ENCODE data around the gene CEACAM6.
A peak's percentile ranks its signal among the peaks of the same experiment; 100 is the strongest.
"Not testable (repeated sequence)": the region's sequence is repeated elsewhere in the genome, so short reads cannot be mapped to it uniquely, and the experiment has no call there.

The CEACAM6 gene

GRCh38 chr19:41769608-41770007 lies 14.3 kb downstream of the CEACAM6 start:
- peaks cover 21% of the 10 kb centered on the region for H3K4me1 Mint-ChIP-seq (ENCODE audit: low read depth)
- no peaks in the 10 kb centered on the region for H3K36me3 Mint-ChIP-seq (ENCODE audit: low read depth)
- no peak overlapping the region for H3K4me3 Mint-ChIP-seq
- no peaks in the 10 kb centered on the region for H3K9me3 Mint-ChIP-seq
- peaks cover 53% of the 10 kb centered on the region for H3K27me3 Mint-ChIP-seq
- no peak overlapping the region for H3K27ac Mint-ChIP-seq

GRCh38 chr19:41771410-41771809 lies 16.1 kb downstream of the CEACAM6 start:
- Mint-ChIP-seq H3K4me1 (ENCODE audit: low read depth) (peaks cover 29% of the 10 kb centered on the region), H3K27ac (no peak overlapping the region), H3K36me3 (ENCODE audit: low read depth) (no peaks in the 10 kb centered on the region), H3K9me3 (no peaks in the 10 kb centered on the region), H3K4me3 (no peak overlapping the region), H3K27me3 (peaks cover 56% of the 10 kb centered on the region)

GRCh38 chr19:41774515-41774980 lies 19.2 kb downstream of the CEACAM6 start:
- peaks cover 29% of the 10 kb centered on the region for H3K4me1 Mint-ChIP-seq (ENCODE audit: low read depth)
- no peak overlapping the region for H3K4me3 Mint-ChIP-seq
- no peaks in the 10 kb centered on the region for H3K9me3 Mint-ChIP-seq
- peak overlapping the region; percentile 42 for H3K27ac Mint-ChIP-seq
- H3K36me3 Mint-ChIP-seq (ENCODE audit: low read depth), result no peaks in the 10 kb centered on the region
- peaks cover 72% of the 10 kb centered on the region for H3K27me3 Mint-ChIP-seq

GRCh38 chr19:41776700-41777099 lies 21.4 kb downstream of the CEACAM6 start:
- Mint-ChIP-seq H3K36me3 (ENCODE audit: low read depth) (no peaks in the 10 kb centered on the region), H3K4me3 (no peak overlapping the region), H3K9me3 (no peaks in the 10 kb centered on the region), H3K27me3 (peaks cover 77% of the 10 kb centered on the region), H3K27ac (no peak overlapping the region), H3K4me1 (ENCODE audit: low read depth) (peaks cover 29% of the 10 kb centered on the region)

GRCh38 chr19:41783612-41784011 lies 28.3 kb downstream of the CEACAM6 start:
- Mint-ChIP-seq H3K27ac (no peak overlapping the region), H3K9me3 (no peaks in the 10 kb centered on the region), H3K4me1 (ENCODE audit: low read depth) (peaks cover 17% of the 10 kb centered on the region), H3K27me3 (peaks cover 67% of the 10 kb centered on the region), H3K36me3 (ENCODE audit: low read depth) (no peaks in the 10 kb centered on the region), H3K4me3 (no peak overlapping the region)

- H3K4me3 Mint-ChIP-seq, result no peak overlapping the region
- peaks cover 66% of the 10 kb centered on the region for H3K27me3 Mint-ChIP-seq
These were observed 29.0 kb downstream of the CEACAM6 start for GRCh38 chr19:41784312-41784711.

GRCh38 chr19:41784743-41785142 lies 29.4 kb downstream of the CEACAM6 start:
- no peaks in the 10 kb centered on the region for H3K9me3 Mint-ChIP-seq
- no peak overlapping the region for H3K4me3 Mint-ChIP-seq
- peaks cover 17% of the 10 kb centered on the region for H3K4me1 Mint-ChIP-seq (ENCODE audit: low read depth)
- no peak overlapping the region for H3K27ac Mint-ChIP-seq
- peaks cover 65% of the 10 kb centered on the region for H3K27me3 Mint-ChIP-seq
- no peaks in the 10 kb centered on the region for H3K36me3 Mint-ChIP-seq (ENCODE audit: low read depth)

More at GRCh38 chr19:41784312-41784711, 29.0 kb downstream of the CEACAM6 start:
- H3K36me3 Mint-ChIP-seq (ENCODE audit: low read depth), result no peaks in the 10 kb centered on the region
- H3K27ac Mint-ChIP-seq, result no peak overlapping the region
- no peaks in the 10 kb centered on the region for H3K9me3 Mint-ChIP-seq
- H3K4me1 Mint-ChIP-seq (ENCODE audit: low read depth), result peaks cover 17% of the 10 kb centered on the region

- Mint-ChIP-seq H3K9me3 (no peaks in the 10 kb centered on the region), H3K36me3 (ENCODE audit: low read depth) (no peaks in the 10 kb centered on the region), H3K27ac (no peak overlapping the region), H3K4me3 (no peak overlapping the region), H3K4me1 (ENCODE audit: low read depth) (peaks cover 17% of the 10 kb centered on the region), H3K27me3 (peaks cover 63% of the 10 kb centered on the region)
These were observed 30.3 kb downstream of the CEACAM6 start for GRCh38 chr19:41785653-41786052.

GRCh38 chr19:41787055-41787454 lies 31.7 kb downstream of the CEACAM6 start:
- peaks cover 63% of the 10 kb centered on the region for H3K27me3 Mint-ChIP-seq

GRCh38 chr19:41788518-41788917 lies 33.2 kb downstream of the CEACAM6 start:
- H3K9me3 Mint-ChIP-seq; H3K4me3 Mint-ChIP-seq; H3K27ac Mint-ChIP-seq; H3K36me3 Mint-ChIP-seq (ENCODE audit: low read depth): not testable (repeated sequence)
- Mint-ChIP-seq H3K27me3 (peaks cover 71% of the 10 kb centered on the region), H3K4me1 (ENCODE audit: low read depth) (peaks cover 17% of the 10 kb centered on the region)

More at GRCh38 chr19:41787055-41787454, 31.7 kb downstream of the CEACAM6 start:
- Mint-ChIP-seq H3K4me1 (ENCODE audit: low read depth) (peaks cover 17% of the 10 kb centered on the region), H3K4me3 (no peak overlapping the region), H3K27ac (no peak overlapping the region), H3K36me3 (ENCODE audit: low read depth) (no peaks in the 10 kb centered on the region), H3K9me3 (no peaks in the 10 kb centered on the region)

- H3K36me3 Mint-ChIP-seq (ENCODE audit: low read depth); H3K27ac Mint-ChIP-seq; H3K4me3 Mint-ChIP-seq; H3K9me3 Mint-ChIP-seq: not testable (repeated sequence)
- Mint-ChIP-seq H3K27me3 (peaks cover 70% of the 10 kb centered on the region), H3K4me1 (ENCODE audit: low read depth) (peaks cover 17% of the 10 kb centered on the region)
These were observed 33.7 kb downstream of the CEACAM6 start for GRCh38 chr19:41789053-41789452.

GRCh38 chr19:41792513-41793413 lies 37.4 kb downstream of the CEACAM6 start:
- H3K27me3 Mint-ChIP-seq, result peaks cover 53% of the 10 kb centered on the region
- H3K4me3 Mint-ChIP-seq, result no peak overlapping the region
- H3K27ac Mint-ChIP-seq, result no peak overlapping the region
- H3K36me3 Mint-ChIP-seq (ENCODE audit: low read depth), result no peaks in the 10 kb centered on the region
- H3K4me1 Mint-ChIP-seq (ENCODE audit: low read depth), result no peaks in the 10 kb centered on the region
- no peaks in the 10 kb centered on the region for H3K9me3 Mint-ChIP-seq

- Mint-ChIP-seq H3K9me3 (no peaks in the 10 kb centered on the region), H3K36me3 (ENCODE audit: low read depth) (no peaks in the 10 kb centered on the region), H3K27ac (no peak overlapping the region), H3K4me3 (no peak overlapping the region), H3K4me1 (ENCODE audit: low read depth) (no peaks in the 10 kb centered on the region), H3K27me3 (peaks cover 52% of the 10 kb centered on the region)
These were observed 38.0 kb downstream of the CEACAM6 start for GRCh38 chr19:41793414-41793727.

GRCh38 chr19:41795031-41795461 lies 39.7 kb downstream of the CEACAM6 start:
- H3K27ac Mint-ChIP-seq, result no peak overlapping the region
- H3K36me3 Mint-ChIP-seq (ENCODE audit: low read depth), result no peaks in the 10 kb centered on the region
- peaks cover 43% of the 10 kb centered on the region for H3K27me3 Mint-ChIP-seq
- no peaks in the 10 kb centered on the region for H3K4me1 Mint-ChIP-seq (ENCODE audit: low read depth)
- H3K9me3 Mint-ChIP-seq, result no peaks in the 10 kb centered on the region
- H3K4me3 Mint-ChIP-seq, result no peak overlapping the region

- Mint-ChIP-seq H3K27ac (no peak within 1 kb of the TSS), H3K27me3 (peaks cover 37% of the 10 kb centered on the region), H3K4me3 (no peak within 1 kb of the TSS), H3K9me3 (no peaks in the 10 kb centered on the region), H3K36me3 (ENCODE audit: low read depth) (no peaks in the 10 kb centered on the region), H3K4me1 (ENCODE audit: low read depth) (peaks cover 2% of the 10 kb centered on the region)
These were observed 41.0 kb downstream of the CEACAM6 start, which contains the start of gene CEACAM3 for GRCh38 chr19:41796362-41796761. TSS of gene CEACAM3 (plus strand) at chr19:41796587. CDS start at chr19:41796678, 91 bp downstream.
